Measurements from ENCODE around the gene RPL31.

GRCh38 chr2:100978582-100979191 lies 23.4 kb upstream of the RPL31 start:
- no peak for TF ChIP-seq CTCF (IDR thresholded peaks at IDR 0.05; ENCODE audit: low read length)
- TF ChIP-seq EZH2 (IDR thresholded peaks at IDR 0.05; ENCODE audit: borderline replicate concordance, low read length): no peak

All from OCI-LY1 (cell line).